ENCODE results near the gene FAAH2. TPM values are rescaled to one million over a fixed set of nuclear protein-coding genes. Genes with fewer than 3 reads are reported as not detected.

The FAAH2 gene
- total RNA-seq, 4 donors from 2014 or later, result 0.85 to 4.8 TPM; not detected in 2

DNA sequence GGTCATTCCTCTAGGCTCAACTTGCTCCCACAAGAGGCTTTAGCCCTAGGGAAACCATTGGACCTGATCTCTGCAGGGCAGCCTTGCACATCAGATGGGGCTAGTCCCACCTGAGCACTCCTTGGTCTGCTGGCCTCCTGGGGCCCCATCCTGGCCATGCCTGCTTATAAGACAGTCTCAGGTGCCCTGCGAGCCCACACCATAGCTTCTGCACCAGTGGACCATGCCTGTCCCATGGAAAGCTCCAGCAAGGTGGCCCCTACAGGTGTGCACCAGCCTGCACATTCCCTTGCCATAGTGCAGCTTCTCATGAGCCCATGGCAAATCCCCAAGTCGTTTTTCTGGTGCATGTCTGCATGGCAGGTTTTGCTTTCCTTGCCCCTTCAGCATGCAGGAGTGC lies 19.6 kb upstream of the FAAH2 start:
- no peaks in the 10 kb centered on the region for H3K27me3 ChIP-seq
- no peaks in the 10 kb centered on the region for H3K36me3 ChIP-seq
- DNase-seq, result no peak
- H3K9me3 ChIP-seq, result no peaks in the 10 kb centered on the region
- no peaks in the 10 kb centered on the region for H3K4me1 ChIP-seq
- no peak overlapping the region for H3K27ac ChIP-seq
- no peak overlapping the region for H3K4me3 ChIP-seq
- TF ChIP-seq POLR2A (IDR thresholded peaks at IDR 0.05) (no peak), CTCF (IDR thresholded peaks at IDR 0.05) (no peak)
- intact Hi-C loops (cut with DNase I; ENCODE audit: low total_unique reads), result no loop called here

GRCh38 chrX:57267308-57267707 lies 19.2 kb upstream of the FAAH2 start:
- Histone ChIP-seq H3K36me3 (no peaks in the 10 kb centered on the region), H3K4me3 (no peak overlapping the region), H3K4me1 (no peaks in the 10 kb centered on the region), H3K27me3 (no peaks in the 10 kb centered on the region), H3K9me3 (no peaks in the 10 kb centered on the region), H3K27ac (no peak overlapping the region)
- no peak for TF ChIP-seq POLR2A (IDR thresholded peaks at IDR 0.05)
- TF ChIP-seq CTCF (IDR thresholded peaks at IDR 0.05), result no peak
- intact Hi-C loops (cut with DNase I; ENCODE audit: low total_unique reads), result no loop called here
- no peak for DNase-seq

- intact Hi-C loops (cut with DNase I; ENCODE audit: low total_unique reads), result no loop called here
Measured at GRCh38 chrX:57270980-57271379, 15.5 kb upstream of the FAAH2 start.

GRCh38 chrX:57282568-57282967 lies 3.9 kb upstream of the FAAH2 start:
- Histone ChIP-seq H3K4me1 (no peaks in the 10 kb centered on the region), H3K36me3 (no peaks in the 10 kb centered on the region)

More at GRCh38 chrX:57270980-57271379, 15.5 kb upstream of the FAAH2 start:
- Histone ChIP-seq H3K27ac (no peak overlapping the region), H3K9me3 (no peaks in the 10 kb centered on the region), H3K4me1 (no peaks in the 10 kb centered on the region), H3K27me3 (no peaks in the 10 kb centered on the region), H3K4me3 (no peak overlapping the region), H3K36me3 (no peaks in the 10 kb centered on the region)
- TF ChIP-seq POLR2A (IDR thresholded peaks at IDR 0.05) (no peak), CTCF (IDR thresholded peaks at IDR 0.05) (no peak)
- no peak for DNase-seq

GRCh38 chrX:57285001-57285400 lies 1.5 kb upstream of the FAAH2 start:
- Histone ChIP-seq H3K4me3 (no peak overlapping the region), H3K27ac (no peak overlapping the region), H3K27me3 (no peaks in the 10 kb centered on the region), H3K36me3 (no peaks in the 10 kb centered on the region), H3K4me1 (no peaks in the 10 kb centered on the region), H3K9me3 (no peaks in the 10 kb centered on the region)
- TF ChIP-seq CTCF (IDR thresholded peaks at IDR 0.05) (no peak), POLR2A (IDR thresholded peaks at IDR 0.05) (no peak)
- no peak for DNase-seq
- intact Hi-C loops (cut with DNase I; ENCODE audit: low total_unique reads), result no loop called here

More at GRCh38 chrX:57282568-57282967, 3.9 kb upstream of the FAAH2 start:
- Histone ChIP-seq H3K9me3 (no peaks in the 10 kb centered on the region), H3K27ac (no peak overlapping the region), H3K4me3 (no peak overlapping the region), H3K27me3 (no peaks in the 10 kb centered on the region)
- DNase-seq, result no peak
- intact Hi-C loops (cut with DNase I; ENCODE audit: low total_unique reads), result no loop called here
- TF ChIP-seq POLR2A (IDR thresholded peaks at IDR 0.05), result no peak

- Histone ChIP-seq H3K36me3 (no peaks in the 10 kb centered on the region), H3K9me3 (no peaks in the 10 kb centered on the region), H3K27me3 (no peaks in the 10 kb centered on the region), H3K4me1 (no peaks in the 10 kb centered on the region), H3K27ac (no peak overlapping the region), H3K4me3 (no peak overlapping the region)
- DNase-seq, result no peak
- intact Hi-C loops (cut with DNase I; ENCODE audit: low total_unique reads), result no loop called here
- no peak for TF ChIP-seq POLR2A (IDR thresholded peaks at IDR 0.05)
- no peak for TF ChIP-seq CTCF (IDR thresholded peaks at IDR 0.05)
Measured at GRCh38 chrX:57289089-57289488, 2.6 kb downstream of the FAAH2 start.

All from uterus (tissue), 4 donors.